Astrocyte of the cerebellum (primary cell): ENCODE data around the gene INTS2.
A peak's percentile ranks its signal among the peaks of the same experiment; 100 is the strongest.
"Not testable (repeated sequence)": the region's sequence is repeated elsewhere in the genome, so short reads cannot be mapped to it uniquely, and the experiment has no call there.

ENCODE experiments used
- DNase-seq: peaks from one replicate; pipeline ENCODE4 v3.0.0-alpha.2; 2011; ENCODE audit warnings: low read depth
- H3K4me3 ChIP-seq: 2 replicates; pipeline ENCODE4 v1.5.1; 2011; ENCODE audit warnings: mild to moderate bottlenecking, low read depth, low read length, moderate library complexity
- CTCF ChIP-seq: IDR thresholded peaks from 2 replicates; pipeline ENCODE4 v1.5.1; 2012; ENCODE audit warnings: low read length, low read depth, moderate library complexity, mild to moderate bottlenecking; ENCODE audit errors: missing control alignments
- in situ Hi-C: cut with HindIII; loops from 2 replicates; pipeline ENCODE4 v1.10.0; 2017; ENCODE audit warnings: low sequenced_read_pairs

The INTS2 gene

DNA sequence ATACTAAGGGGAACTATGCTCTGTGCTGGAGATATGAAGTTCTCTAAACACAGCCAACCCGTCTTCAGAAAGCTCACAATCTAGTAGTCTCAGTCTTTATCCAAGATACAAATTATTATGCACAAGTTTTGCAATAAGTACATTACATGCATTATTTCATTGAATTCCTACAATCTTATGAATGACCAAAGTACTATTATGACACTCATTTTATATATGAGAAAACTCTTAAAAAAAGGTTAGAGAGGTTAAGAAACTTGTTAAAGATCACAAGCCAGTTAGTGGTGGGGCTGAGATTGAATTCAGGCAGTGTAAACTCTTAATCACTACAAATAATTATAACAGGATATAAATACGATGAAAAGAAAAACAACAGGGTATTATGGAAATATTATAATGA is 59.7 kb downstream of the INTS2 start:
- H3K4me3 ChIP-seq, result no peak overlapping the region
- TF ChIP-seq CTCF, result no peak
- in situ Hi-C loops, result no loop called here
- no peak for DNase-seq

DNA sequence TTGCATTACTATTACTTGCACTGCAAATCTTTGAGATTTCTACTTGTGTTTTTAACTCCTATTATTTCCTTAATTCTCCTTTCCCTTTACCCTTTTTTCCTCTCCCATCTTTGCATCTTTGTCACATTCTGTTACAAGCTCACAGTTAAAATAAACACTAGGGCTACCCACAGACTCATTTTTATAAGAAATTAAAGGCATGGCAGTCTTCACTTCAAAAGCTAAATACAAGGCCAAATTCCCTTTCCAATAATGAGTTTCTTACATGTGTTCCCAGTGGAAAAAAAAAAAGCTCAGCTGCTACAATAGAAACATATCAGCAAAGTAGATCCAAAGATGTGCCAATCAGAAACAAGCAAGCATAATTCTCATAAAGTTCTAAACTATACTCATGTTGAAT is 60.7 kb downstream of the INTS2 start:
- in situ Hi-C loops, result no loop called here
- H3K4me3 ChIP-seq, result no peak overlapping the region

GRCh38 chr17:61863801-61864126 is 64.0 kb downstream of the INTS2 start:
- peak overlapping the region; percentile 81 for H3K4me3 ChIP-seq
- no peak for TF ChIP-seq CTCF
- no peak for DNase-seq
- in situ Hi-C loops, result no loop called here

More for the DNA sequence above, 60.7 kb downstream of the INTS2 start:
- no peak for TF ChIP-seq CTCF
- DNase-seq, result no peak

DNA sequence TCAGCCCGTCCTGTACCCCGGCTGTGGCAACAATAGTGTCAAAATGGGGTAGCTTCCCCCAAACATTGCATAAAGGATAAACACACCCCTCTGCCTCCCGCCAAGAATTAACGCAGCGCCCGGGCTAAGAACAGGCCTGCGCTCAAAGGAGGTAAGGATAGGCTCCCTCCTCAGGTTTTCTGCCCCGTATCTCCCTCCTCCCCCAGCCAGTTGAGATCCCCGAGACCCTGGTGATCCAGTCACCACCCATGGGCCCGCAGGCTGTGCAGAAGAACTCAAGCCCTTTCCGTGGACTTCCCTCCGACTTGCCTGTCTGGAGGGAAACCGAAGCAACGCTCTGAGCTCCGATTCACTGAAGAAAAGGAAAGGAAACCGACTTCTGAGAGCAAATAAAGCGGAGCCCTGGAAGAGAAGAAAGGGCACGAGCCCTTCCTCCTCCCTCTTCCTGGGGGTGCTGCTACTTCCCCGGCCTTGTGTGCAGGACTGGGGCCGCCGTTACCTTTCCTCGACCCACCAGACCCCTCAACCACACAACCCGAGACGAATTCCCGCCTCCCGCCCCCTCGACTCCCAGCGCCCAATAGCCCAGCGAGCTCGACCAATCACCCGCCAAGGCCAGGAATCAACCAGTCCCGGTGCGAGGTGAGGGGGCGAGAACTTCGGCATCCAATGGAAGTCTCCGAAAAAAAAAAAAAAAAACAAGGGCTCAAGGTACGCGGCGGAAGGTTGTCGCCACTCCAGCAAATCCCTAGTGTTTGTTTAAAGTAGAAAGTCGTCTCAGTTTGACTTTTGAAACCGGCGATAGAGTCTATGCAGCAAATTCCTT is 64.6 kb downstream of the INTS2 start, which contains the start of gene BRIP1:
Gene BRIP1, minus strand, starts transcription at position 554 of the 826 bp plus-strand sequence. CDS start 1,989 bp downstream, outside the sequence.
- peak; percentile 88 for DNase-seq
- peak within 1 kb of the TSS; percentile 81 for H3K4me3 ChIP-seq
- no peak for TF ChIP-seq CTCF
- in situ Hi-C loops, result no loop called here

DNA sequence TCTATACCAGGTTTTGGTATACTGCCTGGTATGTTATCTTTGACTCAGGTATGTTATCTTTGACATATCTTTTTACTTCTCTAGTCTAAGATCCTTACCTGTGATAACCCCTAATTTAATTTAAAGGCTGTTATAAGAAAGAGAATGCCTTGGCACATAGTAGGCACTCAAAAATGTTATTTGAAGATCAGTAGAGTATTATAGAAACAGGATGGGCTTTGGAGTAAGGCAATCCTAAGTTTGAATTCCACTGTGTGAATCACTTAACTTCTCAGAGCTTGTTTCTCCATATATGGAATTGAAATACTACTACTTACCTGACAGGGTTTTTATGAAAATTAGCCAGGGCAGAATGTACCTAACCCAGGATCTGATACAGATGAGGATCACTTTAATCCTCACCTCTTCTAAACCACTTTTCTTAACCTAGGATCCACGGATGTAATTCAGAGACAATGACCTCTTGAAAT is 65.6 kb downstream of the INTS2 start:
- H3K4me3 ChIP-seq, result peak overlapping the region; percentile 81

DNA sequence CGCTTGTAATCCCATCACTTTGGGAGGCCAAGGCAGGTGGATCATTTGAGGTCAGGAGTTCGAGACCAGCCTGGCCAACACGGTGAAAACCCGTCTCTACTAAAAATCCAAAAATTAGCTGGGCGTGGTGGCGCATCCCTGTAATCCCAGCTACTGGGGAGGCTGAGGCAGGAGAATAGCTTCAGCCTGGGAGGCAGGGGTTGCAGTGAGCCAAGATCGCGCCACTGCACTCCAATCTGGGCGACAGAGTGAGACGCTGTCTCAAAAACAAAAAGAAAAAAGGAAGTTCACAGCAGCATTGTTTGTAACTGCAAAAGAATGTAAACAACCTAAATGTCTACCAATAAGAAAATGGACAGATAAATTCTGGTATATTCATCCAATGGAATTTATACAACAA is 67.4 kb downstream of the INTS2 start:
- DNase-seq, in situ Hi-C loops, H3K4me3 ChIP-seq: not testable (repeated sequence)

More for the DNA sequence above, 65.6 kb downstream of the INTS2 start:
- DNase-seq, result peak; percentile 1
- in situ Hi-C loops, result no loop called here
- TF ChIP-seq CTCF, result no peak

DNA sequence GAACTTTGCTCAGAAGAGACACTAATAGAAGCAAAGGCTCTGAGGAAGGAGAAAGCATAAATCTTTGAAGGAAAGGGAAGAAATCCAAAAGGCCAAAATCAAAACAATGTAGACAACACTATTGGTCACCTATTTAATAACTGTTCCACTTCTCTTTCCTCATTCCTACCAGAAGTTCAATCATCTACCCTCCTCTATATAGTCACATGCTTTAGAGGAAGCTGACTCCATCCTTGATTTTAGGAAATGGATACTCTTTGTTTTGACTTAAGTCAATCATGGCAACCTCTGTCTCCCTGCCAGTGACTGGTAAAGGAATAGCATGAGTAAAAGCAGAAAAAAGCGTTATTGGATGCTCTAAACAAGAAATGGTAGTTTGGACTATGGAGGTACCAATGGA is 71.7 kb downstream of the INTS2 start:
- DNase-seq, result no peak
- no peak for TF ChIP-seq CTCF
- no peak overlapping the region for H3K4me3 ChIP-seq
- in situ Hi-C loops, result no loop called here
